Stomach (tissue), 4 donors: ENCODE data around the gene AJUBA.

Experiments
- EP300 ChIP-seq: sonication (generic); formaldehyde crosslinking; IDR thresholded peaks from one replicate; pipeline ENCODE4 v1.6.1; 2017; ENCODE audit warnings: antibody characterized with exemption
- POLR2A ChIP-seq, 4 donors: fragments of 450-650 bp; IDR thresholded peaks; one replicate each; pipeline ENCODE4 v1.6.1; 2016; ENCODE audit warnings: antibody characterized with exemption in 4 of 4, control low read depth in 2 of 4, mild to moderate bottlenecking in 1 of 4, moderate library complexity in 1 of 4
- POLR2AphosphoS5 ChIP-seq, 3 donors: sonication (generic); formaldehyde crosslinking; IDR thresholded peaks; one replicate each; pipeline ENCODE4 v1.6.1; 2016; ENCODE audit warnings: antibody characterized with exemption in 3 of 3
- TF ChIP-seq, protein P1 (sequence below), 7 experiments: fragments of 450-650 bp in 4 of 7; fragments of 200-600 bp in 3 of 7; sonication (generic) in 3 of 7; IDR thresholded peaks; one replicate each; pipeline ENCODE4 v1.5.1; 2016 to 2019; ENCODE audit warnings: antibody characterized with exemption in 7 of 7, control low read depth in 2 of 7, mild to moderate bottlenecking in 1 of 7

DNA sequence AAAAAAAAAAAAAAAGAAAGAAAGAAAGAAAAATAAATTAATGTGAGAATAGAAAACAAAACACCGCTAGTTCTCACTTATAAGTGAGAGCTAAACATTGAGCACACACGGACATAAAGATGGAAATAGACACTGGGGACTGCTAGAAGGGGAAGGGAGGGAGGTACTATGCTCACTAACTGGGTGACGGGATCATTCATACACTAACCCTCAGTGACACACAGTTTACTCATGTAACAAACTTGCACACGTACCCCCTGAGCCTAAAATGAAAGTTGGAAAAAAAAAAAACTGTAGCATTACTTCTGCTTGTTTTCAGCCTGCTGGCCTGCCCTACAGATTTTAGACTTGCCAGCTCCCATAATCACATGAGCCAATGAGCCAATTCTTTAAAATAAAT, 42.7 kb downstream of the AJUBA start:
- TF ChIP-seq, protein P1, sequence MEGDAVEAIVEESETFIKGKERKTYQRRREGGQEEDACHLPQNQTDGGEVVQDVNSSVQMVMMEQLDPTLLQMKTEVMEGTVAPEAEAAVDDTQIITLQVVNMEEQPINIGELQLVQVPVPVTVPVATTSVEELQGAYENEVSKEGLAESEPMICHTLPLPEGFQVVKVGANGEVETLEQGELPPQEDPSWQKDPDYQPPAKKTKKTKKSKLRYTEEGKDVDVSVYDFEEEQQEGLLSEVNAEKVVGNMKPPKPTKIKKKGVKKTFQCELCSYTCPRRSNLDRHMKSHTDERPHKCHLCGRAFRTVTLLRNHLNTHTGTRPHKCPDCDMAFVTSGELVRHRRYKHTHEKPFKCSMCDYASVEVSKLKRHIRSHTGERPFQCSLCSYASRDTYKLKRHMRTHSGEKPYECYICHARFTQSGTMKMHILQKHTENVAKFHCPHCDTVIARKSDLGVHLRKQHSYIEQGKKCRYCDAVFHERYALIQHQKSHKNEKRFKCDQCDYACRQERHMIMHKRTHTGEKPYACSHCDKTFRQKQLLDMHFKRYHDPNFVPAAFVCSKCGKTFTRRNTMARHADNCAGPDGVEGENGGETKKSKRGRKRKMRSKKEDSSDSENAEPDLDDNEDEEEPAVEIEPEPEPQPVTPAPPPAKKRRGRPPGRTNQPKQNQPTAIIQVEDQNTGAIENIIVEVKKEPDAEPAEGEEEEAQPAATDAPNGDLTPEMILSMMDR (IDR thresholded peaks at IDR 0.05), result no peak
- TF ChIP-seq POLR2A (IDR thresholded peaks at IDR 0.05) (no peak), POLR2AphosphoS5 (IDR thresholded peaks at IDR 0.05) (no peak), EP300 (no peak)
